HEK293T (cell line): Measurements from ENCODE around the gene LHX3.
"Not testable (repeated sequence)": the region's sequence is repeated elsewhere in the genome, so short reads cannot be mapped to it uniquely, and the experiment has no call there.

Experiments used
- CTCF ChIA-PET: fragments of 350-600 bp; formaldehyde crosslinking; extraction: SDS; loops from one replicate; lab custom pipeline; 2021; ENCODE audit warnings: antibody characterized with exemption, inconsistent platforms; lab: Yijun Ruan, JAX
- POLR2A ChIA-PET: fragments of 350-600 bp; formaldehyde crosslinking; extraction: SDS; loops from one replicate; lab custom pipeline; 2020; ENCODE audit warnings: antibody characterized with exemption, inconsistent platforms; lab: Yijun Ruan, JAX
- DNase-seq: peaks from one replicate; pipeline ENCODE4 v3.0.0; 2012; ENCODE audit warnings: mixed read lengths; ENCODE audit errors: extremely low spot score
- ARNT ChIP-seq: fragments of 450-650 bp; IDR thresholded peaks from 2 replicates; pipeline ENCODE4 v1.6.1; 2017; ENCODE audit warnings: mild to moderate bottlenecking
- BHLHE40 ChIP-seq: fragments of 450-650 bp; IDR thresholded peaks from 2 replicates; pipeline ENCODE4 v1.6.1; 2016; ENCODE audit warnings: mild to moderate bottlenecking, moderate library complexity, borderline replicate concordance
- CTBP1 ChIP-seq: fragments of 450-650 bp; IDR thresholded peaks from 2 replicates; pipeline ENCODE4 v1.6.1; 2016; ENCODE audit warnings: borderline replicate concordance
- ELF4 ChIP-seq: fragments of 450-650 bp; IDR thresholded peaks from 2 replicates; pipeline ENCODE4 v1.6.1; 2017; ENCODE audit warnings: antibody characterized with exemption
- FOXA1 ChIP-seq: fragments of 450-650 bp; IDR thresholded peaks from 2 replicates; pipeline ENCODE4 v1.6.1; 2016; ENCODE audit warnings: mild to moderate bottlenecking
- FOXK2 ChIP-seq: fragments of 450-650 bp; IDR thresholded peaks from 2 replicates; pipeline ENCODE4 v1.6.1; 2016; ENCODE audit warnings: mild to moderate bottlenecking
- FOXM1 ChIP-seq: fragments of 450-650 bp; IDR thresholded peaks from 2 replicates; pipeline ENCODE4 v1.6.1; 2017; ENCODE audit warnings: mild to moderate bottlenecking, borderline replicate concordance
- HDGF ChIP-seq: fragments of 450-650 bp; IDR thresholded peaks from 2 replicates; pipeline ENCODE4 v1.6.1; 2017; ENCODE audit warnings: antibody characterized with exemption, borderline replicate concordance
- L3MBTL2 ChIP-seq: fragments of 450-650 bp; conservative IDR thresholded peaks from 2 replicates; pipeline ENCODE4 v1.6.1; 2016; ENCODE audit warnings: mild to moderate bottlenecking
- LEF1 ChIP-seq: fragments of 450-650 bp; IDR thresholded peaks from 2 replicates; pipeline ENCODE4 v1.6.1; 2017; ENCODE audit warnings: mild to moderate bottlenecking, borderline replicate concordance
- NFRKB ChIP-seq: fragments of 450-650 bp; IDR thresholded peaks from 2 replicates; pipeline ENCODE4 v1.6.1; 2016; ENCODE audit warnings: mild to moderate bottlenecking, moderate library complexity
- PKNOX1 ChIP-seq: fragments of 450-650 bp; IDR thresholded peaks from 2 replicates; pipeline ENCODE4 v1.6.1; 2016
- SP1 ChIP-seq: fragments of 450-650 bp; IDR thresholded peaks from 2 replicates; pipeline ENCODE4 v1.6.1; 2017
- SUZ12 ChIP-seq: fragments of 450-650 bp; IDR thresholded peaks from 2 replicates; pipeline ENCODE4 v1.6.1; 2016; ENCODE audit warnings: mild to moderate bottlenecking
- TARDBP ChIP-seq: fragments of 450-650 bp; IDR thresholded peaks from 2 replicates; pipeline ENCODE4 v1.6.1; 2016
- ZNF384 ChIP-seq: fragments of 450-650 bp; IDR thresholded peaks from 2 replicates; pipeline ENCODE4 v1.6.1; 2016

The LHX3 gene

GRCh38 chr9:136153381-136154065, 51.4 kb downstream of the LHX3 start:
- no peak for TF ChIP-seq L3MBTL2
- no peak for TF ChIP-seq SUZ12
- no peak for TF ChIP-seq HDGF
- TF ChIP-seq SP1 = no peak
- no peak for TF ChIP-seq ELF4
- no peak for TF ChIP-seq BHLHE40
- POLR2A ChIA-PET = no interaction called here
- DNase-seq = no peak
- CTCF ChIA-PET = no interaction called here

DNA sequence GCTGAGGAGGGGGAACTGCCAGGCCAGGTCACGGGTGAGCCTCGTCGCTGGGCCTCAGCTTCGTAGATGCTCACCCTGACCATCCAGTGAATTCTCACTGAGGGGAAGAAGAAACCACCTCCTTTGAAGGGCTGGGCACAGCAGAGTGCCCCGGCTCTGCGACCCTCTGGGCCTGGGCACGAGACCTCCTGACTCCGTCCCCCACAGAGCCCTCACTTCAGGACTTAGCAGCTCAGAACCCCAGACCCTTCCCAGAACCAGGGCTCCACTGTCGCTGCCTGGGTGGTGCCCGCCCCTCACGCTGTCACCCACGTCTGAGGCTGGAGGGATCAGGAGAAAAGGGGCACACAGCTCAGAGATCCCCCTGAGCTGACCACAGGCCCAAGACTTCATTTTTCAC, 52.0 kb downstream of the LHX3 start:
- ChIA-PET CTCF (no interaction called here), POLR2A (no interaction called here)
- TF ChIP-seq PKNOX1 (no peak), ELF4 (no peak)
- DNase-seq = no peak

DNA sequence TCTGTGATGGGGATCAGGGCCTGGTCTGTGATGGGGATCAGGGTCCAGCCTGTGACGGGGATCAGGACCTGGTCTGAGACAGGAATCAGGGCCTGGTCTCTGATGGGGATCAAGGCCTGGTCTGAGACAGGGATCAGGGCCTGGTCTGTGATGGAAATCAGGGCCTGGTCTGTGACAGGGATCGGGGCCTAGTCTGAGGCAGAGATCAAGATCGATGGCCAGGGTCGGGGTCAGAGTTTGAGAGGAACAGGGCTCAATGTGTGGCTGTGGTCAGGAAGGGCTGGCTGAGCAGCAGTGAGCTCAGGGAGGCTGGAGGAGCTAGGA, 52.4 kb downstream of the LHX3 start:
- ChIA-PET POLR2A (no interaction called here), CTCF (no interaction called here)
- no peak for DNase-seq
- TF ChIP-seq PKNOX1 (no peak), BHLHE40 (no peak), HDGF (no peak), TARDBP (no peak), ARNT (no peak), SP1 (no peak), ZNF384 (no peak), ELF4 (no peak), FOXA1 (no peak), FOXK2 (no peak), FOXM1 (no peak)

- ChIA-PET CTCF (no interaction called here), POLR2A (no interaction called here)
- TF ChIP-seq BHLHE40 (no peak), ELF4 (no peak), FOXA1 (no peak), ARNT (no peak), NFRKB (no peak), FOXM1 (no peak), L3MBTL2 (no peak), FOXK2 (no peak), CTBP1 (no peak), TARDBP (no peak), HDGF (no peak), LEF1 (no peak), SP1 (no peak)
- no peak for DNase-seq
Observed at GRCh38 chr9:136151848-136152542, 52.9 kb downstream of the LHX3 start.

- TF ChIP-seq PKNOX1 (no peak), ELF4 (no peak), ZNF384 (no peak), L3MBTL2 (no peak), FOXM1 (no peak), CTBP1 (no peak), BHLHE40 (no peak), NFRKB (no peak), FOXK2 (no peak), TARDBP (no peak), FOXA1 (no peak), SP1 (no peak), HDGF (no peak), LEF1 (no peak)
- ChIA-PET CTCF (no interaction called here), POLR2A (no interaction called here)
- no peak for DNase-seq
Observed at GRCh38 chr9:136151214-136151804, 53.6 kb downstream of the LHX3 start.

- CTCF ChIA-PET, DNase-seq, POLR2A ChIA-PET: not testable (repeated sequence)
Observed at GRCh38 chr9:136150664-136151213, 54.2 kb downstream of the LHX3 start.
